Measurements from ENCODE around the gene SEC24D.
"Not testable (repeated sequence)": the region's sequence is repeated elsewhere in the genome, so short reads cannot be mapped to it uniquely, and the experiment has no call there.

The SEC24D gene

GRCh38 chr4:118810991-118811764 lies 24.7 kb downstream of the SEC24D start:
- DNase-seq, result no peak

- DNase-seq, result no peak
Measured at GRCh38 chr4:118807659-118808058, 28.3 kb downstream of the SEC24D start.

GRCh38 chr4:118803253-118803652 lies 32.7 kb downstream of the SEC24D start:
- DNase-seq, result no peak

GRCh38 chr4:118801895-118802575 lies 33.9 kb downstream of the SEC24D start:
- no peak for DNase-seq

GRCh38 chr4:118799231-118799942 lies 36.5 kb downstream of the SEC24D start:
- DNase-seq, result no peak

- DNase-seq, result no peak
Measured at GRCh38 chr4:118798658-118799057, 37.3 kb downstream of the SEC24D start.

- DNase-seq, result no peak
Measured at GRCh38 chr4:118797558-118798142, 38.3 kb downstream of the SEC24D start.

- not testable (repeated sequence) for DNase-seq
Measured at GRCh38 chr4:118791690-118792446, 44.1 kb downstream of the SEC24D start.

GRCh38 chr4:118790544-118790943 lies 45.4 kb downstream of the SEC24D start:
- DNase-seq, result no peak

GRCh38 chr4:118788911-118789310 lies 47.0 kb downstream of the SEC24D start:
- DNase-seq, result no peak

GRCh38 chr4:118787844-118788380 lies 48.0 kb downstream of the SEC24D start:
- no peak for DNase-seq

- no peak for DNase-seq
Measured at GRCh38 chr4:118784776-118785175, 51.1 kb downstream of the SEC24D start.

- peak; percentile 2 for DNase-seq
Measured at GRCh38 chr4:118783887-118784286, 52.0 kb downstream of the SEC24D start.

- not testable (repeated sequence) for DNase-seq
Measured at GRCh38 chr4:118782886-118783285, 53.0 kb downstream of the SEC24D start.

- not testable (repeated sequence) for DNase-seq
Measured at GRCh38 chr4:118777649-118778048, 58.3 kb downstream of the SEC24D start.

GRCh38 chr4:118776955-118777640 lies 58.8 kb downstream of the SEC24D start:
- not testable (repeated sequence) for DNase-seq

- no peak for DNase-seq
Measured at GRCh38 chr4:118776157-118776954, 59.6 kb downstream of the SEC24D start.

GRCh38 chr4:118775405-118775804 lies 60.5 kb downstream of the SEC24D start:
- no peak for DNase-seq

- DNase-seq, result no peak
Measured at GRCh38 chr4:118774989-118775388, 60.9 kb downstream of the SEC24D start.

- DNase-seq, result no peak
Measured at GRCh38 chr4:118774321-118774720, 61.6 kb downstream of the SEC24D start.

- DNase-seq, result no peak
Measured at GRCh38 chr4:118773429-118773792, 62.5 kb downstream of the SEC24D start.

Measured in NCI-H1092 (cell line).